Measurements from ENCODE around the gene MAPK10.
"Not testable (repeated sequence)": the region's sequence is repeated elsewhere in the genome, so short reads cannot be mapped to it uniquely, and the experiment has no call there.

MAPK10 gene

DNA sequence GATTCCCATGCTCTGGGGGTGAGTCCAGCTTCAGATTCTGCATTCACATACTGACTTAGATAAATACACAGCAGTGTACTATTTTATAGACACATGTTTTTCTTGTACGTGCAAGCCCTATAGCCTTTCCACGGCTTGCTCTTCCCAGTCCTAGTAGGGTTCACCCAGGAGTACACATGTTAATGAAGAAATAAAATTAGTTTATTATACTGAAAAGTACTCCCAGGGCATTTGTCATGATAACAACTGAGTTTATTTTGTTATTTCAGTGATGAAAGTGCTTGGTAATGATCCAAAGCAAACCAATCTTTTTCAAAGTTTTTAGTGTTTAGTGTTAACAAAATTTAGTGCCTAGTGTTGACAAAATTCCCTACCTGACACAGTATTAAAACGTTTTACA, 21.3 kb downstream of the MAPK10 start:
- no peak for DNase-seq

DNA sequence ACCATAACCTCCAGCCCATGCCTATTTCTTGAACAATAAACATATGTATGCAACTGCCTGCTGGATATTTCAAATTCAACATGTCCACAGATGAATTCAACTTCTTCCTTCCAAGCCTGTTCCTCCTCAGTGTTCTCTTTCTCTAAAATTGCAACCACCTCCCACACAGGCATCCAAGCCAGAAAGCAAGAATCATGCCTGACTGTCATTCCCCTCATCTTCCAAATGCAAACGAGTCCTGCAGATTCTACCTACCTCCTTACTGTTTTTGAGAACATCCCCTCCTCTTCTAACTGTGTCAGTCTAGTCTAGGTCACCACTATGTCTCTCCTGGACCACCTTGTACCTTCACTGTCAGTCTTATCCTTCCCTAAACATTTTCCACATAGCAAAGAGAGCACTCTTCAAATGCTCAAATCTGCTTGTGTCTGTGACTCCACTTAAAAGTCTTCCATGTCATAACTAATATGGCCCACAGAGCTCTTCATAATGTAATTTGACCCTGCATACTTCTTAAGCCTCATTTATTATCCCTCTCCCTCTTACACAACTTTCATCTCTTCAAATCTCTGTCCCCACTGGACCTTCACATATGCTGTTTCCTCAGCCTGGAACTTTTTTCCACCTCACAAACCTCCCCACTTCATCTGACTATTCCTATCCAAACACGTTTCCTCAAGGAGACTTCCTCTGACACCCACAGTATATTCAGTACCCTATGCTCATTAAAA, 25.7 kb downstream of the MAPK10 start:
- DNase-seq, result peak; percentile 8

DNA sequence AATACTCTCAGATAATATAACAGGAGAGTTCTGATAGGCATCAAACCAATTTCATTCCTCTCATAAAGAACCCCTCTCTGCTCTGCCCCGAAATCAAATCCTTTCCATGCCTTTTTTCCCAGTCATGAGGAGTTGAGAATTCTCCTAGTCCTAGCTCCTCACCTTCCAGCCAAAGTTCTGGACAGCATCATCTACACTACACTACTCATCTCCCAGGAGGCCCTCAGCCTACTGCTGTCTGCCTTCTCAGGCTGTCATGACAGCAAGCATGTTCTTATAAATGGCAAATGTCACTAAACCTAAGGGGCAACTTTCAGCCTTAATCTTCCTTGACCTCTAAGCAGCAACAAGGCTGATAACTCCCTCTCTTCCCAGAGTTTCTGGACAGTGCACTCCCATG, 26.6 kb downstream of the MAPK10 start:
- DNase-seq, result no peak

DNA sequence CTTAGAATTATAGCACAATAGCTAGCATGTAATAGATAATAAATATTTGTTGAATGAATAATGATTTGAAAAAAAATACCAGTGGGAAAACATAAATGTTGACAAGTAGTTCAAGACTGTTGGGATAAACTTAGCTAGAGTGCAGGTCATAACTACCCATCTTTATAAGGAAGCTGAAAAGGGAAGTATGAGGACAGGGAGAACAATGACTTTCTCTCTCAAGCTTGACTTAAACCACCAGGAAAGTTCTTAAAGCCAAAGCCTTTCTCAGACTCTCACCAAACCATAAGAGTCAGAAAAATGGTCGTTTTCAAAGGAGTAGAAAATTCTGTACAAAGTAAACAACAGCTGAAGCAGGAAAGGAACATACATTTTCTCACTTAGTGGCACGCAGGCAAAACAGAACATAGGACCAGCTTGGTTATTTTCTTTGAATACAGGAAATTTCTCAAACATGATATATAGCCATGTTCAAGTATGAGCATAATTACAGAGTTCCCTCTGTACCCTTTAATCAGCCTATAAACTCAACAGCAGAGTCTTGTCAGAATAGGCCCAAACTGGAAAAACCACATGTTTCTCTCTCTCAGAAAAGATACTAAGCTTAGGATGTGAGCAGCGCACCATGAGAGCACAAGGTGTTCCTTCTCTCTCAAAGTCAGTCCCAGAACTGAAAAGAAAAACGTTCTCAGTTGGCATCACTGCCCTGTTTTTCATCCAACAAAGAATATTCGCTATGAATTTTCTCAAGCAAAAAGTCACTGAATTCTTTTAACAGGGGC, 28.7 kb downstream of the MAPK10 start:
- DNase-seq, result no peak

DNA sequence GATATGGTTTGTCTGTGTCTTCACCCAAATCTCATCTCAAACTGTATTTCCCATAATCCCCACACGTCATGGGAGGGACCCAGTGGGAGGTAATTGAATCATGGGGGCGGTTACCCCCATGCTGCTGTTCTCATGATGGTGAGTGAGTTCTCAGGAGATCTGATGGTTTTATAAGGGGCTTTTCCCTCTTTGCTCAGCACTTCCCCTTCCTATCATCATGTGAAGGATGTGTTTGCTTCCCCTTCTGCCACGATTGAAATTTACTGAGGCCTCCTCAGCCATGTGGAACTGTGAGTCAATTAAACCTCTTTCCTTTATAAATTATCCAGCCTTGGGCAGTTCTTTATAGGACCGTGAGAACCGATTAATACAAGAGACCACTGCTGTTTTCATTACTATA, 29.4 kb downstream of the MAPK10 start:
- DNase-seq, result not testable (repeated sequence)

DNA sequence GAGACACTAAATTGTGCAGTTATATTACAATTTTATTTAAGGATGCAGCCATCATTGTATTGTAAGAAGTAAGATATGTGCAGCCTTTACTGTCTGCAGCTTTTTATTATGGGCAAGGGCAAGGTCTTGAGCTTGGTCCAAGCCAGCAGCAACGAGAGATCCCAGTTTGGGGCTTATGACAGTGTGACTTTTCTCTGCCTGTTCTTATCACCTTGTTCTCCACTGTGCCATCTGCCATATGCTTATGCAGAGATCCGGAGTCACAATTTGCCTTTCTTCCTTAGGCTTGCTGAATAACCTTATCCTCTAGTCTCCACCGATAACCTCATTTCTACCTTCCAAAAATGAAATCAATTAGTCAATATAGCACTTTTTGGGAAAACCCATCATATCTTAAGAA, 30.4 kb downstream of the MAPK10 start:
- DNase-seq, result no peak

DNA sequence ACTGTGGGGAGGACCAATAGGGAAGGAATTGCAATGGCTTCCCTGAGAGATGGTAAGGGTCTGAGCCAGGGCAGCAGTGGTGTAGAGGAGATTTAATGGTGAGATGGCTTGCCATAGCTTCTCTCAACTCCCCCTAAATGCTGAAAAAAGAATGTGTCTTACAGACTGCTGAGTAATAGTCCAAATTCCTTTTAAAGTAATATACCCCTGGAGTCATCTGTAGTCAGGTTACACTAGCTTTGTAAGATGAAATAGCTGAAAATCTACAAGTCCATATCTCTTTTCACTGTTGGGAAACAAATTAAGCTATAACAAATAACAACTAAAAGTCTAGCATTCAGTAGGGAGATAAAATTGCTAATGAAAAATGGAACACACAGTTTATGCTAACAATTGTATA, 33.5 kb downstream of the MAPK10 start:
- DNase-seq, result no peak

DNA sequence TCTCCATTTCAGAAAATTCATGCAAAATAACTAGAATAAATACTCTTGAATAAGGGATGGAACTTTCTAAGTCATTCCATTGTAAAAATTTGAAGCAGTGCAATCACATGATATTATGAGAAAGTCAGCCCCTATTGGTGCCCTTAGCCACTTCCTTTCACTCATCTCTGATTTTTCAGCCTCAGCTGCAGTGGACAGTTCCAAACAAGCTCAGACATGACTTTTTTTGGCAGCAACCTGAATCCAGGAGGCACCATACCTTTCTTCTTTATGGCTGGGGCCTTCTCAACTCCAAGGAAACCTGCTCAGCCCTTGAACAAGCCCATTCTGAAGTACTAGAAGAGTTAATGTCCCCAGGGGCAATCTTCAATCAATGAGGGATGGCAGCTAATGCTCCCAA, 40.5 kb downstream of the MAPK10 start:
- DNase-seq, result no peak

DNA sequence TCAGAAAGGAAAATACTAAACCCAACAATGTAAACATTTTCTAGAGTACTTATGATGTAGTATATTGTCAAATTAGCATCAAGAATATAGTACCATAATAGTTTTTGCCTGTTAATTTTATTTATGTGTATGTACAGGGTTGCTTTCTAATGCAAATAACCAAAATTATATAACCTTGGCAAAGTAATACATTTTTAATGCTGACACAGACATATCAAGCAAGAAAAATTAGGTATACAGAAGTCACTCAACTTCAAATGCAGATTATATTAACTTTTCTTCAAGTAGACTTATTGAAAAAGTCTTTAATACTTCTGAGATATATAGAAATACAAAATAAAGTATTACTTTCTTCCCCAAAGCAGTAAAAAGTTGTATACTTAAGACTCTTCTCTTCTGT, 44.3 kb downstream of the MAPK10 start:
- DNase-seq, result no peak

DNA sequence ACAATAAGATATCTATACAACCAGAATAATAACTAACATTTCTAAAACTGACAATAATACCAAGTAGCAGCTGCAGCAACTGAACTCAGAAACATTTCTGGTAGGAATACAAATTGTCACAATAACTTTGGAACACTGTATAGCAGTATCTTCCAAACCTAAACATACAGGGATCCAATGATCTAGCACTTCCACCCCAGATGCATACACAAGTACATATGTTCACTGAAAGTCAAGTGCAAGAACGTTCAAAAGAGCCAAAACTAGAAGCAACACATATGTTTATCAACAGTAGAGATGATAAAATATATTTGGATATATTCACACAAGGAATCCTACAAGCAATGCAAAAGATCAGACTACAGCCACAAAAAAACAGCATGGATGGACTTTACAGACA, 46.2 kb downstream of the MAPK10 start:
- DNase-seq, result no peak

DNA sequence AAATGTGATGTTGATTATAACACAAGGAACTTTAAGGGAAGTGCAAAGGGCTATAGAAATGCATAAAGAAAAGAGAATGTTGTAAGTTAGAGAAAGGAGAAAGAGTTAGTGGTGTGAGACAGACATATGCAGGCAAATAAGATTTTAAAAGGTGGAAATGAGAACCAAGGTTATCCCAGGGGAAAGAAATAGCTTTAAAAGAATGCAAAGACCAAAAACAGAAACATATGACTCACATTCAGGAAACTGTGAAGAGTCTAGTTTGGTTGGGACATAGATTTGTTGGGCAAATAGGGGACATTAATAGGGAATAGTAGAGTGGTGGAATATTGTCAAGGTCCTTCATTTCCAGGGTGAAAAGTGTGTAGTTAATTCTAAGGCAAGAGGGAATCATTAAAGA, 52.4 kb downstream of the MAPK10 start:
- DNase-seq, result no peak

DNA sequence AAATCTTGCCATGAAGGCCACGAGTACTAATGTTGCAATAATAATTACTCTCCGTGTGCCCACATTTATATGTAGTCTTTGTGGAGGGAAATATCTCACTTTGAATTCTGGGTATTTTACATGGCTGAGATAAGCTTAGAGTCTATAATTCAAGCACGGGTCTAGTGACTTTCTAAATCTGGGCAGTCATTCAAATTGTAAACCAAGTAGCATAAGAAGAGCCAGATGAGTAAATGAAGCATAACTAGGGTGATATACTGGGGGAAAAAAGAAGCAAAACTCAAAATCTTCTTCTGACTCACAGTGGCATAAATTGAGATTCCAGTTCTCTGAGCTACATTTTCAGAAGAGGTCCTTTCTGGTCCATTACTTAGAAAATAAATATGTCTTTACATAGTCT, 53.0 kb downstream of the MAPK10 start:
- DNase-seq, result no peak

DNA sequence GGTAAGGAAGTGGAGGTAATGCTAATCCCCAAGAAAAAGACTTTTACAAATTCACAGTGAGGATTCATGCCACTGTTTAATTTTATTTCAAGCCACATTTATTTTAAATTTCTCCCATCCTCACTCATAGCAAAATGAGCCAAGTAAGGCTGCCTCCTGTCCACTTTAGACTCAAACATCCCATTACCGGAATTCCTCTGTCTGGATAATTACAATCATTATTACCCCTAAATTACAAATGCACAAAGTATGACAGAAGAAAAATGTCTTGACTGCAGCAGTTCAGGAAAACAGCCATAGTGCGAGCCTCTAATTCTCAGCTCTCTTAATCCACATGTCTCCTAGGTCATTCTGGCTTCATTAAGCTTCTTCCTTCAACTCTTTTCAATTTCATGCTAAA, 57.0 kb downstream of the MAPK10 start:
- DNase-seq, result no peak

DNA sequence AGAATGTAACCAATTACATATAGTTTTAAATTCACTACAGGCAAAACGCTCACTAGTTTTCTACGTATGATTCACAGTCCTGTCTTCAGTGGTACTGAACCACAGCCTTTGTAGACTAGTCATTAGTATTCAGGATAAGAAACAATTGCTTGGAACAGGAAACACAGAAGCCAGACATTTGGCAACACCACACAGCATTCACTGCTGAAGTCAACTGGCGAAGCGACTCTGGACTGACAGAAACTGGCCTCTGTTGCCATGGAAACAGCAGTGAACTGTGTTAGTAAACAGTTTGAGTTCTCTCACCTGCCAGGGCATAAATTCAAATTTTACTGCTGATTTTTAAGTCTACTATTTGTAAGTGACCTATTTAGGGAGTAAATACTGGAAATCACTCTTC, 57.6 kb downstream of the MAPK10 start:
- DNase-seq, result peak; percentile 20

DNA sequence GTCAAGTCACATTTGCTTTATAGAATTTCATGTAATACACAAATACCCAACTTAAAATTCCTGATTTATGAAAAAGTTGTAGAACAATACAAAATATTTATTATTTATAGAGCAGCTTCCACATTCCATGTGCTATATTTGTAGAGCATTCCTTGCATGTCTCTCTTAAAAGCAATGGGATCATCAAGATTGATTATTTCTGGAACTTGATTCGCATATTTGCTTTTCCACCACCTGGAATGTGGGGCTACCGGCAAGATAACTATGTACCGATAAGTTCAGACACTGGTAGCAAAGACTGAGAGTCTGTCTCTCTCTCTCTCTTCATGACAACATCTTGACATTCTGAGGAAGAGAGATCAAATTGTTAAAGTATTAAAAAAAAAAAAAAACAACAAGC, 59.3 kb downstream of the MAPK10 start:
- DNase-seq, result no peak

DNA sequence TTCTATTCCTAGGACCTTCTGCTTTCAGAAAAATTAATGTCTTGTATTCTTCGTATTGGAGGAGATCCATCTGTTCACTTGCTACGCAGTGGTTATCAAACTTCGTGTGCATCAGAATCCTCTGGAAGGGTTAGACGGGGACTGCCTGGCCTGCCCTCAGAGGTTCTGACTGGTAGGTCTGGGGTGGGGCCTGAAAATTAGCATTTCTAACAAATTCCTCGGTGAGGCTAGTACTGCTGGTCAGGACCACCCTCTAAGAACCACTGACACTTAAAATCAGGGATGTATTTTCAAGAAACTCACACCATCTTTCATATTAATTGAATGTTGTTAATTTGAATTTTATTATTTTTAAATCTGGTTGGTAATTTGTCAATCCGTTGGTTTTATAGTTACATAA, 63.0 kb downstream of the MAPK10 start:
- DNase-seq, result no peak

DNA sequence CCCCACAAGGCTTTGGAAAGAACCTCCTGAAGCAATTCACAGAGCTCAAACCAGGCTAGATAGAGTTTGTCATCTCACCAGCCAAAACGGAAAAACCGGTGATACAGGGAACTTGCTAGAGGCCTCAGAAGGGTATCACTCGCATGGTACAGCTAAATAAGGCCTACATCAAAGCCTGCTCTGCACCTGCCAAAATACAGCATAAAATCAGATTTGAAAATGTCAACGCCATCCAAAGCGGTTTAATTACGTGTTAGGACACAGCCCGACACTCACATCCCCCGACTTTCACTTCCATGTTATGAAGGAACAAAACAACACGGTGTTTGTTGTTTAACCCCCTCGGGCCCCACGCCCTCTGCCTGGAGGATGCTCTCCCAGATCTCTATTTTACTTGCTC, 65.0 kb downstream of the MAPK10 start:
- no peak for DNase-seq

DNA sequence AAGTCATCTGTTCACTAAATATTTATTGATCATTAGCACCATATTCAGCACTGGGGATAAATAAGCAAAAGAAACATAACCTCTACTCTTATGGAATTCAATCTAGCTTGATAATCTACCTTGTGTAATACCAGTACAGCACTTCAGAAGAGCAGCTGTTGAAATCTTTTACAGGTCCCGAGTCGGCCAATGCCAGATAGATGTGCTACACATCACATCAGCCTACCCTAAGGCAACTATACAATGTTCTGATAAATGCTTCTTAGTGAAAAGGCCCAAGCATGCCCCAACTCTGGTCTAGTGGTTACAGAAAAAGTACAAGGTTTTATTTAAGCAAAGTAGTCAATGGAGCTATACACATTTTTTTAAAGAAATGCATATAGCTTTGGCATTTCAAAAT, 68.7 kb downstream of the MAPK10 start:
- no peak for DNase-seq

DNA sequence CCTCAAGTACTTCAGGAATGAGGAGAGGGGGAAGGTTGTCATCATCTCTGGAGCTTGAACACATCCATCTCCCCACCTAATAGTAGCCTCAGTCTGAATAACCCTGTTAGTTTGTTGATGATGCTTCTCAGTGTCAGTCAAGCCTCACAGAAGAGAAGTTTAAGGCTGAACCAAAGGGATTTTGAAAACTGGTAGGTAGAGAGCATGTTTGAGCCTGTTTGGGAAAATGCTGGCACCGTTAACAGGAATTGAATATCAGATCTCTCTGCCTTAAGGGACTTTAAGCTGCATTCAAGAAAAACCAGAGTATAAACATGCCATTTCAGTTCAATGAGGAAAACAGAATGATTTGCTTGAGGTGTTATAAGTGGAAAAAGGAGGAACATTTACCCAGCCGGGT, 73.1 kb downstream of the MAPK10 start:
- no peak for DNase-seq

DNA sequence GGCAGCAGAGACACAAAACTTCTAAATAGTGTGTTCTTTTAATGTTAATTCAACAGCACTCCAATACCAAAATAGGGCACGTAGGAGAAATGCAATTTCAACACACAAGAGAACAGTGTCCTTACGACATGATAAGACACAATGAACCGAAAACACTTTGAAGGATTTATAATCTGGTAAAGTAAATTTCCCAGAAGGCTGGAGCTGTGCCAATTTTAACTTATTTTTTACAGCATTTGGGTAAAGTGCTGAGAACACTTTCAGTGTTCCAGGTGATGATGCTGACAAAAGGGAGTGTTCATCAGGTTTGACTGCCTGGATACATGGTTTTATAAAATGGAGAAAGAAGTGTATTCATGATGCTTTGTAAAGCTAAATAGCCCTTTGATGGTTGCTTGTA, 76.5 kb downstream of the MAPK10 start:
- no peak for DNase-seq

DNA sequence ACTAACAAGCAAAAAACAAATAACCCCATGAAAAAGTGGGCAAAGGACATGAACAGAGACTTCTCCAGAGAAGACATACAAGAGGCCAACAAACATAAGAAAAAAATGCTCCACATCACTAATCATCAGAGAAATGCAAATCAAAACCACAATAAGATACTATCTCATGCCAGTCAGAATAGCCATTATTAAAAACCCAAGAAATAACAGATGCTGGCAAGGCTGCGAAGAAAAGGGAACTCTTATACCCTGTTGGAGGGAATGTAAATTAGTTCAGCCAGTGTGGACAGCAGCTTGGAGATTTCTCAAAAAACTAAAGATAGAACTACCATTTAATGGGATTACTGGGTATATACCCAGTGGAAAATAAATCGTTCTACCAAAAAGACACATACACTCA, 79.6 kb downstream of the MAPK10 start:
- no peak for DNase-seq

DNA sequence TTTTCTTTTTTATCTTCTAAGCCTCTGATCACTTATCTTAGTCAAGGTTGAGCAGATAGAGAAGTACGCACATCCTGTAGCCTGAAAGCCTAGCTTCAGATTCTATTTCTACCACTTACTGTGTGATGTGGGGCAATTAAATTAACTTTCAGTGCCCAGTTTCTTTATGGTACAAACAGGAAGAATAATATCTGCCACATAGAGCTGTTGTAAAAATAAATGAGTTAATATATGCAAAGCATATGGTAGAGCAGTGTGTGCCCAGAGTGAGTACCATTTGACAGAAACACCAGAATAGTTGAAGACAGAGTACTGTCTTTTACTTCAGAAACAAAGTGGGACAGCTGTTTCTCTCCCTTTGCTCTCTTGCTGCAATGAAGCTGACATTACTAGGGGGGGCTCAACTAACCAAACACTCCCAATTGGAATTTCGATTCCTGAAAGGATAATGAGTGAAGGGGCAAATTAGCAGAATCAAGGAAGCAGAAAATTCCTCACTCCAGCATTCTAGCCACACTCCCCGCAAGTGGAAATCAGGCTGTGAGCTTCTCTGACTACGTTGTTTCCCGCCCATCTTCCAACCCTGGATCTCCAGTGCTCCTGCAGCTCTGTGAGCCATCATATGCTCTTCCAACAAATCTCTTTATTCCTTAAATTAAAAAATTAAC, 80.4 kb downstream of the MAPK10 start:
- DNase-seq, result no peak

DNA sequence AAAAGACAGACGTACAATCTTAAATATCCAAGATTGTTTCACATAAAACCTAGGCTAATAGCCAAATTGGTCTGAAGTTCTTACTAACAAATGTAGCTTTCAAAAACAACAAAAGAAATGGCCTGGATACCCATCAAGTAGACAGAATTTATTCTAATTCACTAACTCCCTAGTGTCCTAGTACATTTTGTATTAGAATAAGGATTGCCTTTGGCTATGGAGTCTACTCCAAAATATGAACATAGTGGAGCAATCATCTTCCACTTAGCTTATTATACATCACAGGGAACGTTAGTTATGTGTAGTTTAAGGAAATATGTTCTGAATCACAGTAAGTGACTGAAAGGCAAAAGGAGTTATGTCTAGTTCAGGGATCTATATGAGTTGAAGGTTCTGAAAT, 81.7 kb downstream of the MAPK10 start:
- DNase-seq, result no peak

DNA sequence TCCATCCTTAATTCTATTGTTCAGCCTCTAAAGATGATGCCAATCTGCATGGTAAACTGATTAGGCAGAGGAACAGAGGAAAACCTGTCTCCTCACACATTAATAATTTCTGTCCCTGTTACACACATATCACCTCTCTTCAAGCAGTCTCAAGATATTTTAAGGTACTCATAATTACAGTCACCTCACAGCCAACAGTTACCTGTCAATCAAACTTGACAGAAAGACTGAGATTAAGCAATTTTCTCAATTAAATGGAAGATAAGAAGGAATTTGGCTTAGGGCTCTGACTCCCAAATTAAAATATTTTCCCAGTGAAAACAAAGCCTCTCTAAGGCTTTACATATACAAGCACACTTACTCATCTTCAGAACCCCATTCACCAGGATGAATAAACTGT, 85.2 kb downstream of the MAPK10 start:
- DNase-seq, result no peak
